Fibroblast of lung (primary cell): ENCODE data around the gene ARMC9.

ENCODE experiments used
- CTCF ChIP-seq, 2 donors: IDR thresholded peaks in 1 of 2; conservative IDR thresholded peaks in 1 of 2; 1 replicate in 1 of 2; 2 replicates in 1 of 2; pipeline ENCODE4 v1.5.1; 2011 to 2012; ENCODE audit warnings: low read length in 2 of 2, control low read depth in 1 of 2, inconsistent platforms in 1 of 2, low read depth in 1 of 2, mild to moderate bottlenecking in 1 of 2
- EZH2 ChIP-seq: IDR thresholded peaks from 2 replicates; pipeline ENCODE4 v1.5.1; 2012; ENCODE audit warnings: low read length, control low read depth, mild to moderate bottlenecking; ENCODE audit errors: missing control alignments

GRCh38 chr2:231384109-231384435 is 185.6 kb downstream of the ARMC9 start:
- TF ChIP-seq CTCF (conservative IDR thresholded peaks at IDR 0.05 in 1 of 2, IDR thresholded peaks at IDR 0.05 in 1 of 2; ENCODE audit: low read depth in 1 of 2, low read length in 2 of 2) (no peak), EZH2 (no peak)
